ENCODE results near the gene NPM3.

- TF ChIP-seq NFIC (IDR thresholded peaks at IDR 0.05; ENCODE audit: borderline replicate concordance) (no peak), USF2 (IDR thresholded peaks at IDR 0.05; ENCODE audit: borderline replicate concordance, low read depth, low read length) (no peak), TCF12 (IDR thresholded peaks at IDR 0.05) (no peak), SMC3 (IDR thresholded peaks at IDR 0.05; ENCODE audit: low read depth, low read length) (no peak), CTCF (IDR thresholded peaks at IDR 0.05) (no peak), TAF1 (IDR thresholded peaks at IDR 0.05; ENCODE audit: borderline replicate concordance, low read depth, low read length) (no peak), CHD2 (IDR thresholded peaks at IDR 0.05; ENCODE audit: low read length, partially characterized antibody) (no peak), POLR2AphosphoS5 (IDR thresholded peaks at IDR 0.05; ENCODE audit: low read depth, low read length) (no peak), REST (IDR thresholded peaks at IDR 0.05; ENCODE audit: low read depth, low read length) (no peak), FOXM1 (IDR thresholded peaks at IDR 0.05; ENCODE audit: low read depth) (no peak), TEAD4 (IDR thresholded peaks at IDR 0.05; ENCODE audit: borderline replicate concordance, insufficient read depth) (no peak), PBX3 (IDR thresholded peaks at IDR 0.05) (no peak)
Measured at GRCh38 chr10:101785801-101786200, 2.6 kb upstream of the NPM3 start.

All from SK-N-SH (cell line).